ENCODE results near the gene KIF25.

KIF25 gene

GRCh38 chr6:168049706-168050224 is 52.3 kb downstream of the KIF25 start:
- no peak for DNase-seq (ENCODE audit: low spot score)

- no peak for DNase-seq (ENCODE audit: low spot score)
These were observed 52.9 kb downstream of the KIF25 start for GRCh38 chr6:168050225-168050880.

GRCh38 chr6:168050881-168051586 is 53.6 kb downstream of the KIF25 start:
- no peak for DNase-seq (ENCODE audit: low spot score)

- no peak for DNase-seq (ENCODE audit: low spot score)
These were observed 54.2 kb downstream of the KIF25 start for GRCh38 chr6:168051648-168052047.

- no peak for DNase-seq (ENCODE audit: low spot score)
These were observed 54.9 kb downstream of the KIF25 start for GRCh38 chr6:168052291-168052891.

GRCh38 chr6:168053086-168053956 is 55.9 kb downstream of the KIF25 start:
- DNase-seq (ENCODE audit: low spot score), result no peak

- no peak for DNase-seq (ENCODE audit: low spot score)
These were observed 56.5 kb downstream of the KIF25 start for GRCh38 chr6:168053957-168054471.

GRCh38 chr6:168054765-168055560 is 57.5 kb downstream of the KIF25 start:
- DNase-seq (ENCODE audit: low spot score), result no peak

- DNase-seq (ENCODE audit: low spot score), result no peak
These were observed 58.4 kb downstream of the KIF25 start for GRCh38 chr6:168055696-168056489.

- DNase-seq (ENCODE audit: low spot score), result no peak
These were observed 59.5 kb downstream of the KIF25 start for GRCh38 chr6:168056892-168057527.

GRCh38 chr6:168057836-168058235 is 60.4 kb downstream of the KIF25 start:
- no peak for DNase-seq (ENCODE audit: low spot score)

- DNase-seq (ENCODE audit: low spot score), result no peak
These were observed 61.5 kb downstream of the KIF25 start for GRCh38 chr6:168058691-168059551.

GRCh38 chr6:168060521-168060931 is 63.1 kb downstream of the KIF25 start:
- peak; percentile 83 for DNase-seq (ENCODE audit: low spot score)

GRCh38 chr6:168061269-168062210 is 64.1 kb downstream of the KIF25 start:
- no peak for DNase-seq (ENCODE audit: low spot score)

- DNase-seq (ENCODE audit: low spot score), result no peak
These were observed 65.1 kb downstream of the KIF25 start for GRCh38 chr6:168062346-168063289.

- DNase-seq (ENCODE audit: low spot score), result no peak
These were observed 66.0 kb downstream of the KIF25 start for GRCh38 chr6:168063431-168063830.

Measured in ecto neural progenitor cell (in vitro differentiated cells).